ENCODE results near the gene RAB44. TPM values are rescaled to one million over a fixed set of nuclear protein-coding genes. Genes with fewer than 3 reads are reported as not detected.

The RAB44 gene
- total and polyA plus RNA-seq, 3 donors from 2014 or later: 0.09 to 0.56 (median 0.24) TPM

GRCh38 chr6:36671687-36672375 is 25.8 kb upstream of the RAB44 start:
- Histone ChIP-seq H3K27ac (no peak overlapping the region), H3K4me3 (no peak overlapping the region), H3K36me3 (ENCODE audit: low read depth, missing control alignments) (no peaks in the 10 kb centered on the region), H3K27me3 (no peaks in the 10 kb centered on the region), H3K9me3 (no peaks in the 10 kb centered on the region), H3K4me1 (peaks cover 18% of the 10 kb centered on the region)
- WGBS, 2 donors: 91 to 92% methylated on average over 6 of the region's 6 CpGs
- intact Hi-C loops (cut with DNase I; ENCODE audit: low total_unique reads): no loop called here
- DNase-seq: no peak
- no peak for TF ChIP-seq CTCF (IDR thresholded peaks at IDR 0.05)
- TF ChIP-seq POLR2A (IDR thresholded peaks at IDR 0.05): no peak

GRCh38 chr6:36673882-36674281 is 23.7 kb upstream of the RAB44 start:
- WGBS, 2 donors: 58 to 66% methylated on average over 10 of the region's 10 CpGs
- Histone ChIP-seq H3K27ac (no peak overlapping the region), H3K27me3 (no peaks in the 10 kb centered on the region), H3K4me1 (peaks cover 22% of the 10 kb centered on the region), H3K36me3 (ENCODE audit: low read depth, missing control alignments) (no peaks in the 10 kb centered on the region), H3K4me3 (no peak overlapping the region), H3K9me3 (no peaks in the 10 kb centered on the region)
- no peak for TF ChIP-seq CTCF (IDR thresholded peaks at IDR 0.05)
- TF ChIP-seq POLR2A (IDR thresholded peaks at IDR 0.05): no peak
- DNase-seq: no peak
- intact Hi-C loops (cut with DNase I; ENCODE audit: low total_unique reads): no loop called here

- intact Hi-C loops (cut with DNase I; ENCODE audit: low total_unique reads): no loop called here
- no peak overlapping the region for H3K4me3 ChIP-seq
- H3K9me3 ChIP-seq: no peaks in the 10 kb centered on the region
- peaks cover 22% of the 10 kb centered on the region for H3K4me1 ChIP-seq
- WGBS, 2 donors: 92 to 93% methylated on average over 7 of the region's 7 CpGs
- DNase-seq: no peak
- H3K36me3 ChIP-seq (ENCODE audit: low read depth, missing control alignments): no peaks in the 10 kb centered on the region
- no peak overlapping the region for H3K27ac ChIP-seq
- TF ChIP-seq POLR2A (IDR thresholded peaks at IDR 0.05) (no peak), CTCF (IDR thresholded peaks at IDR 0.05) (no peak)
- H3K27me3 ChIP-seq: no peaks in the 10 kb centered on the region
These were observed 22.7 kb upstream of the RAB44 start for GRCh38 chr6:36674942-36675341.

GRCh38 chr6:36676141-36677058 is 21.2 kb upstream of the RAB44 start:
- Histone ChIP-seq H3K9me3 (no peaks in the 10 kb centered on the region), H3K36me3 (ENCODE audit: low read depth, missing control alignments) (no peaks in the 10 kb centered on the region), H3K4me3 (no peak overlapping the region), H3K27me3 (no peaks in the 10 kb centered on the region), H3K27ac (peak overlapping the region; percentile 72 to 98), H3K4me1 (peaks cover 27% of the 10 kb centered on the region)
- no peak for TF ChIP-seq POLR2A (IDR thresholded peaks at IDR 0.05)
- 74 to 82% methylated on average over 4 of the region's 4 CpGs for WGBS, 2 donors
- intact Hi-C loops (cut with DNase I; ENCODE audit: low total_unique reads): no loop called here
- DNase-seq: no peak

- H3K27me3 ChIP-seq: no peaks in the 10 kb centered on the region
- 48 to 67% methylated on average over 6 to 7 of the region's 7 CpGs for WGBS, 2 donors
- no peak for TF ChIP-seq POLR2A (IDR thresholded peaks at IDR 0.05)
- no peak for TF ChIP-seq CTCF (IDR thresholded peaks at IDR 0.05)
- H3K4me1 ChIP-seq: peaks cover 31% of the 10 kb centered on the region
- intact Hi-C loops (cut with DNase I; ENCODE audit: low total_unique reads): no loop called here
- no peak for DNase-seq
- H3K36me3 ChIP-seq (ENCODE audit: low read depth, missing control alignments): no peaks in the 10 kb centered on the region
- no peaks in the 10 kb centered on the region for H3K9me3 ChIP-seq
- no peak overlapping the region for H3K4me3 ChIP-seq
- H3K27ac ChIP-seq: peak overlapping the region; percentile 72 to 98
These were observed 20.4 kb upstream of the RAB44 start for GRCh38 chr6:36677059-36677749.

Measured in testis (tissue), 3 donors.